ENCODE results near the gene C16orf74. TPM values are rescaled to one million over a fixed set of nuclear protein-coding genes. Genes with fewer than 3 reads are reported as not detected.
A peak's percentile ranks its signal among the peaks of the same experiment; 100 is the strongest.

The C16orf74 gene
- total and polyA plus RNA-seq, 8 donors = 1.3 to 17.5 (median 11.9) TPM

DNA sequence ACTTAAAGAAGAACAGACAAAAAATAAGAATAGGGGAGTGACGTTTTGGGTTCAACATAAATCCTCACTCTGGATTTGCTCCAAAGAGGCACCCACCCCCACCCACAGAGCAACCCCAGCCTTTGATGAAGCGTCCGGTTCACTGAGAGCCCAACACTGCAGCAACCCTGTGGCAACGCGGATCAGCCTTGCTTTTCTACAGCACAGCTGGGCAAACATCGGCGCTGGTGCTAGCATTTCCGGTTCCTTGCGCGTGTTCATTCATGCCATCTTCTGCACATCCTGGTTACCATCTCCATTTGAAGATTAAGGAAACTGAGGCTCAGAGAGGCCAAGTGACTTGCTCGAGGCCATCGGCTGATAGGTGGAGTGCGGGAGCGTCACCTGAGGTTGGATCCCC is 53.5 kb downstream of the C16orf74 start:
- Histone ChIP-seq H3K36me3 (no peaks in the 10 kb centered on the region), H3K4me1 (no peaks in the 10 kb centered on the region), H3K9me3 (no peaks in the 10 kb centered on the region), H3K27me3 (peaks cover 0 to 46% of the 10 kb centered on the region in 2 donors), H3K27ac (no peak overlapping the region), H3K4me3 (no peak overlapping the region)
- TF ChIP-seq CTCF (IDR thresholded peaks at IDR 0.05) = no peak
- ATAC-seq = no peak
- no peak for DNase-seq
- intact Hi-C loops (cut with DNase I) = no loop called here

- no peaks in the 10 kb centered on the region for H3K4me1 ChIP-seq
- TF ChIP-seq CTCF (IDR thresholded peaks at IDR 0.05) = no peak
- H3K27ac ChIP-seq = no peak overlapping the region
- H3K27me3 ChIP-seq = peaks cover 0 to 46% of the 10 kb centered on the region in 2 donors
- DNase-seq (no peak), ATAC-seq (no peak)
- intact Hi-C loops (cut with DNase I) = no loop called here
- no peaks in the 10 kb centered on the region for H3K36me3 ChIP-seq
- no peak overlapping the region for H3K4me3 ChIP-seq
- no peaks in the 10 kb centered on the region for H3K9me3 ChIP-seq
Observed at GRCh38 chr16:85696781-85697180, 54.1 kb downstream of the C16orf74 start.

- ATAC-seq = no peak
- intact Hi-C loops (cut with DNase I) = no loop called here
Observed at GRCh38 chr16:85695196-85696128, 55.4 kb downstream of the C16orf74 start.

DNA sequence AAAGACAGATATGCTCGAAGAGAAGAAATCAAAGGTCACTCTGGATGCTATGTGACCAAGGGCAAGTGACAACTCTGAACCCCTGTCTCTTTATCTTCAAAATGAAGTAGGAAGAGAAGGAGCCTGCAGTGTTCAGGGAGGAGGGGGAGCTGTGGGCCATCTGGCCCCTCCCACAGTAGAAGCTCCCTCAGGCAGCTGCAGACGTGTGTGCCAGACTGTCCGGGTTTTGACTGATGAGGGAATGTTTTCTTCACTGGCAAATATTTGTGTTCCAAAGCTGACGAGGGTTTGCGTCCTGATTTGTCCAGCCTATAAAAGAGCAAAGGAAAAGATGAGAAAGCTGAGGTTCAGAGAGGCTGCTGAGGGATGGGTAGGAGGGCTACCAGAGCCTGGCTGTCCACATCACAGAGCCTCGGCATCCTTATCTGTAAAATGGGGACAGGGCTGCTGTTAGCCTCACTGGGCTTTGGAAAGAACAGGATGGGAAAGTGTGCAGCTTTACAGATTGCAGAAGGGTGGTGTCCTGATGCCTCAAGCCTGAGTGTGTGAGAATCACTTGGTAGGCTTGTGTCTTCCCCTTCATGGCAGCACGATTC is 60.3 kb downstream of the C16orf74 start:
- intact Hi-C loops (cut with DNase I) = no loop called here
- H3K4me3 ChIP-seq = no peak overlapping the region
- H3K36me3 ChIP-seq = no peaks in the 10 kb centered on the region
- peaks cover 10 to 21% of the 10 kb centered on the region in 2 donors for H3K4me1 ChIP-seq
- no peak for TF ChIP-seq CTCF (IDR thresholded peaks at IDR 0.05)
- no peak for ATAC-seq
- no peaks in the 10 kb centered on the region for H3K9me3 ChIP-seq
- H3K27ac ChIP-seq = no peak overlapping the region
- H3K27me3 ChIP-seq = peaks cover 0 to 24% of the 10 kb centered on the region in 2 donors
- peak in 1 of 4 donors; percentile 29 for DNase-seq

More at GRCh38 chr16:85695196-85696128, 55.4 kb downstream of the C16orf74 start:
- no peak for DNase-seq
- no peak overlapping the region for H3K4me3 ChIP-seq
- H3K27me3 ChIP-seq = peaks cover 0 to 46% of the 10 kb centered on the region in 2 donors
- no peaks in the 10 kb centered on the region for H3K4me1 ChIP-seq
- no peak for TF ChIP-seq CTCF (IDR thresholded peaks at IDR 0.05)
- no peaks in the 10 kb centered on the region for H3K9me3 ChIP-seq
- no peaks in the 10 kb centered on the region for H3K36me3 ChIP-seq
- H3K27ac ChIP-seq = no peak overlapping the region

GRCh38 chr16:85689950-85690320 is 61.0 kb downstream of the C16orf74 start:
- no peak for TF ChIP-seq CTCF (IDR thresholded peaks at IDR 0.05)
- Histone ChIP-seq H3K4me3 (no peak overlapping the region), H3K27me3 (peaks cover 0 to 18% of the 10 kb centered on the region in 2 donors), H3K27ac (no peak overlapping the region), H3K9me3 (no peaks in the 10 kb centered on the region), H3K36me3 (no peaks in the 10 kb centered on the region), H3K4me1 (peaks cover 10 to 21% of the 10 kb centered on the region in 2 donors)
- intact Hi-C loops (cut with DNase I) = no loop called here
- DNase-seq (no peak), ATAC-seq (no peak)
